Stimulated activated CD8-positive, alpha-beta memory T cell treated with anti-CD3 and anti-CD28 coated beads, Interleukin-7, amount 100 ng/mL, for 48 hours (primary cell): Measurements from ENCODE around the gene THADA.
"Not testable (repeated sequence)": the region's sequence is repeated elsewhere in the genome, so short reads cannot be mapped to it uniquely, and the experiment has no call there.

Experiments
- DNase-seq, 2 donors: peaks; one replicate each; pipeline ENCODE4 v3.0.0-alpha.2; 2020; ENCODE audit warnings: low read depth in 1 of 2; ENCODE audit errors: extremely low read depth in 1 of 2

The THADA gene

GRCh38 chr2:43419876-43420275, 176.0 kb downstream of the THADA start:
- DNase-seq: no peak

DNA sequence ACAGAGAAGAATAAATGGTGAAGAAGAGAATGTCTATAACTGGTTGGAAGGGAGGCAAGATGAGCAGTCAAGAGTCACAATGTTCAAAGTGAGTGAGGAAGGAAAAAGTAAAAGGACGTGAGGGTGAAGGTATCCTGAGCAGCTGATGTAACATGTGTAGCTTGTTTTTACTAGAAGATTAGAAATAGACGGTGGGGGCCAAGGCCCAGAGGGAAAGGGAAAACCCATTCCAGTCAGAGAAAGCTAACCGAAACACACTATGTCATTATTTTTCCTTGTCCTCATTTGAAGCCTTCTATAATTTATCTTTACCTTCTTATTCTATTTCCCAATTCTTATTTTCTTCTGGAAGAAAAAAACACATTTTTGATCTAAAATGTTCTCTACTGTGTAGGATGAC, 176.6 kb downstream of the THADA start:
- DNase-seq: no peak

- DNase-seq: no peak
Measured at GRCh38 chr2:43418680-43419079, 177.2 kb downstream of the THADA start.

- DNase-seq: no peak
Measured at GRCh38 chr2:43417300-43417699, 178.5 kb downstream of the THADA start.

GRCh38 chr2:43415592-43415991, 180.2 kb downstream of the THADA start:
- no peak for DNase-seq

DNA sequence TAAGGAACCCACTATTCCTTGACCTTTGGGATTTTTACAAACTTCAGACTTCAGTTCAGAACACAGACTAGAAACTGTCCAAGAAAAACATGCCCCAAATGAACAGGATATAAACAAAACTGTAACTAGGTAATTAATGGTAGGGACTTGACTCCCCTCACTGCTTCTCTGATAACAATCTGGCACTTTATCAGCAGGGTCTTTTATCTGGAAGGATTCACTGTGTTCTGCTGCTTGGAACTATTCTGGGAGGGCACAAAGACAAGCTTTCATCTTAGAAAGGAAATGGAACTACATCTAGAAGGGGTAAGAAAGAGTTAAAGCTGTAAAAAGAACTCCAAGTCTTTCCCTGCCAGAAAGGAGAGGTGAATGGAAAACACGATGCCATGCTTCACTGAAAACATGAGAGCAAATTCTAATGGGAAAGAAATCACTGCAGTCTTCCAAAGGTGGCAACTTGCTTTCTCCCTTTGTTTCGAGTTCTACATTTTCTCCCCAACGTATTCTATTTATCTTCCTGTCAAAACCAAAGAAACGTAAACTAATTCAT, 181.2 kb downstream of the THADA start:
- DNase-seq: no peak

- DNase-seq: no peak
Measured at GRCh38 chr2:43414033-43414432, 181.8 kb downstream of the THADA start.

DNA sequence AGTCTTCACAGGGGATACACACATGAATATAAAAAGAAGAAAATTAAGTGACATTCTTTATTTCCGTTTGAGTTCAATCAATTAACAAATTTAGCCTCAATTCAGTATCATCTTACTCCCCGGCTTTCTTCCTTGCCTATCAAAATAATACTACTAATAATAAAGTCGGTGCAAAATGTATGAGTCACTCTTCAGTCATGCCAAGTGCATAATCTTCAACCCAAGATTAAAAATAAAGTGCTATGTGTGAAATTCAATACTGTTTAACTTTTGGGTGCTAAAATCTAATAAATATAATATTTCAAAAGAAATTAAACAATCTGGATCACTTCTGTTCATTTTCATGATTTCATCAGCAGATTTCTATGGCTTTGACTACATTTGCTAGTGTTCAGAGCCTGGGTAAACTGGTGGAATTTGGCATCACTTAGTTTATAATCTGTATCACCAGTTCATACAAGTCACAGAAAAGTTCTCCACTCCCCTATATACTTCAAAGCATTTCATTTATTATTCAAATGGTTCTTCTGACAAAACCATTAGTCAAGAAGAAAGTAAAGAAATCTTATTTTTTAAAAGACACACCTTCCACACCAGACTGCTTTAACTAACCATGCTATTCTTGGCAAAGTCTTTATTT, 183.6 kb downstream of the THADA start:
- DNase-seq: no peak

DNA sequence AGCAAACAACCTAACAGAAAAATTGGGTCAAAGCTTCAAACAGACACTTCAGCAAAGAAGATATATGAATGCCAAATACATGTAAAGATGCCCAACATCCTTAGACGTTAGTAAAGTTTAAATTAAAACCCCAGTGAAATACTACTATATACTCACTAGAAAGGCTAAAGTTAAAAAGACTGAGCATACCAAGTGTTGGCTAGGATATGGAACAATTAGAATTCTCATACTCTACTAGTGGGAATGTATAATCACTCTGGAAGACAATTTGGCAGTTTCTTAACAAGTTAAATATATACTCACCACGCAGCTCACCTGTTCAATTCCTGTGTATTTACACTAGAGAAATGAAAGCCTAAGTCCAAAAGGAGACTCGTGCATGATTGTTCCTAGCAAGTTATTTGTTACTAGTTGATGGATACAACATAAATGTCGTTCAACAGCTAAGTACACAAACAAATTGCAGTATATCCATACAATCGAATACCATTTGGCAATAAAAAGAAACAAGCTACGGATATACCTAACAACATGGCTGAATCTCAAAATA, 185.7 kb downstream of the THADA start:
- no peak for DNase-seq

GRCh38 chr2:43408407-43409160, 187.3 kb downstream of the THADA start:
- DNase-seq: no peak

GRCh38 chr2:43407935-43408334, 187.9 kb downstream of the THADA start:
- DNase-seq: no peak

- DNase-seq: no peak
Measured at GRCh38 chr2:43406651-43407279, 189.1 kb downstream of the THADA start.

- DNase-seq: no peak
Measured at GRCh38 chr2:43405829-43406228, 190.0 kb downstream of the THADA start.

GRCh38 chr2:43402452-43402937, 193.3 kb downstream of the THADA start:
- no peak for DNase-seq

DNA sequence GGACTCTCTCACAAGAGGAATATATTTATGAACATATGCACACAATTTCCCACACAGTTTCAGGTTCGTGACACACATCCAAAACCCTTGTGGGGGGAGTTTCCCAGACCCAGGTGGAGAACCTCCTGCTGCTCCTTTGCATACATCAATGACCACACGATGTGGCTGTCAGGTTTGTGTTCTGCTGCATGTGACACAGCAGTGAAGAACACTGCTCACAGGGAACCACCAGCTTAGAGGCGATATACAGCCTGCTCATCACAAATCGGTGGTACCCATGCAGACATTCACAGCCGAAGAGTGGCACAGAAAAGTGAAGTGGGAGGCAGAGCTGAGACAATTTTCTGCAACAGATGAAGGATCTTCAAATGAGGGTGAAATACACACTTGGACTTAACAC, 193.8 kb downstream of the THADA start:
- peak in 1 of 2 donors; percentile 11 for DNase-seq

GRCh38 chr2:43400508-43400907, 195.3 kb downstream of the THADA start:
- no peak for DNase-seq

- DNase-seq: no peak
Measured at GRCh38 chr2:43399515-43400264, 196.1 kb downstream of the THADA start.

GRCh38 chr2:43399098-43399497, 196.7 kb downstream of the THADA start:
- DNase-seq: no peak

DNA sequence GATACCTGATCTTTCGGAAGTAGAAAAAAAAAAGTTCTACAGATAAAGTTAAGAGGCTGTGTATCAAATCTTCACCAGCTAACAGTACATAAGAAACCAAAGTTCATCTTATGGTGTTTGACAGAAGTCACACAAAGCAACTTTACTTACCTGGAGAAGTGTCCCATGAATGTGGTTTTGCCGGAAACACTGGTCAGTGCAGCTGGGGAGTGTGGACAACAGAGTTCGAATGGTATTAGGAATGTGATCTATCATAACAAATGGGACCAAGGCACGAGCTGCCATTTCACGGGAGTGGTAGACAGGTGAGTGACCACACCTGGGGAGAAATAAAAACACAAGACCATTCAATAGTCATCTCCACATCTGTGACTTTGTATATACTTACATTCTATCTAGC, 198.0 kb downstream of the THADA start:
- DNase-seq: no peak

GRCh38 chr2:43397411-43397810, 198.4 kb downstream of the THADA start:
- DNase-seq: no peak

DNA sequence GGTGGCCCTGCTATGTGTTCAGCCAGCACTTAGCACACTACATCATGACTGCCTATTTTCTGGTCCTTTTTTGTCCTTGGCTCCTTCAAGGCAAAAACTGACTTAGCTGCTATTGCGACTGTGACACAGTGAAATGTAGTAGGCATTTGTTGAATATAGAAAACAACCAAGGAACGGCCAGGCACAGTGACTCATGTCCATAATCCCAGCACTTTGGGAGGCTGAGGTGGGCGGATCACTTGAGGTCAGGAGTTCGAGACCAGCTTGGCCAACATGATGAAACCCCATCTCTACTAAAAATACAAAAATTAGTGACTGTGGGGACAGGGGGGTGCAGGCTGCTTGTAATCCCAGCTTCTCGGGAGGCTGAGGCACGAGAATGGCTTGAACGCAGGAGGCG, 199.5 kb downstream of the THADA start:
- DNase-seq: not testable (repeated sequence)
